HG02884 (cell line): ENCODE results near the gene CMTM4.
"Not testable (repeated sequence)": the region's sequence is repeated elsewhere in the genome, so short reads cannot be mapped to it uniquely, and the experiment has no call there.

Experiments used
- ATAC-seq: cut with Tn5 transposase; IDR thresholded peaks from one replicate; pipeline ENCODE4 v1.9.1; 2021; ENCODE audit warnings: mild to moderate bottlenecking, moderate library complexity; ENCODE audit not compliant: unreplicated experiment

The CMTM4 gene

DNA sequence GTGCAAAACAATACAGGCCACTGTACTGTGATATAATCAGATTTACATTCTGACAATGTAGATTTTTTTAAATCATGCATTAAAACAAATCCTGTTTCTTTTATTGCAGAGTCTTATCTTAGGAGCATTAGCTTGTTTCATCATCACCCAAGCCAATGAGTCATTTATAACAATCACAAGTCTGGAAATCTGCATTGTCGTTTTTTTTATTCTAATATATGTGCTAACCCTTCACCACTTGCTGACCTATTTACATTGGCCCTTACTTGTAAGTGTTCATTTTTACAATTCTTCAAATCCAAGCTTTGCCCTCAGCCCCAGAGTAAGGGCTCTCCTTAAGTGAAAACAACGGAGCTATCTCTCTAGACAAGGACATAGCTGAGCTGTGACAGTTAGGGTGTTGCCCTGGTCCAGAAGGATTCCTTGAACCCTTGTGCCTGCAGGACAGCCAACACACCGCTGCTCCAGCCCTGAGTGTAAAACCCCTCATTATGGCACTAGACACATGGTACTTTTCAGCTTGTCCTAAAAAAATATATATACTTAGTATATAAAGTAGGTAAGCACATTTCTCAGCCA lies 126.6 kb downstream of the CMTM4 start:
- no peak for ATAC-seq

DNA sequence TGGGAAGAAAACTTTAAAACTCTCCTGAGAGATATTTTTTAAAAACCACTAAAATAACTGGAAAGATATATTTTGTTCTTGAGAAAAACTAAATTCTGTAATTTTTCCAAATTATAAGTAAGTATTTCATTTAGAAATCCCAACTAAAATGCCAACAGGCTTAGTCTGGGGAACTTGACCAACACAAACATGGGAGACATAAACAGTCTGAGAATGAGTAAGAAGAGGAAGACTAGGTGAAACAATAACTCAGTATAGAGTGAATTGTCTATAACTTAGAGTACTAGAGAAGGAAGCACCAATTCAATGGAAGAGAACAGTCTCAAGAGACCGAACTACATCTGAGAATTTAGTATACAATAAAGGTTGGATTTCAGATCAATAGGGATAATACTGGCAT lies 127.4 kb downstream of the CMTM4 start:
- no peak for ATAC-seq

DNA sequence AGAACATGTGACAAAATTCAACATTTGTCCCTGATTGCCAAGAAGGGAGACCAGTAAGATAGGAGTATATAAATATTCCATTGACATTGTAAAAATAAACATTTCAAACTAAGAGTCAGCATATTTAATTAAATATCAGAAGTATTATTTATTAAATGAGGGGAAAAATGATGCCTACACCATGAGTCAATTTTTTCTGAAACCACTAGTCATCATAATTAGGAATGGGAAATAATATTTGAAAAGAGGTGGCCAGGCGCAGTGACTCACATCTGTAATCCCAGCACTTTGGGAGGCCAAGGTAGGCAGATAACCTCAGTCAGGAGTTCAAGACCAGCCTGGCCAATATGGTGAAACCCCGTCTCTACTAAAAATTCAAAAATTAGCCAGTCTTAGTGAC lies 128.2 kb downstream of the CMTM4 start:
- no peak for ATAC-seq

DNA sequence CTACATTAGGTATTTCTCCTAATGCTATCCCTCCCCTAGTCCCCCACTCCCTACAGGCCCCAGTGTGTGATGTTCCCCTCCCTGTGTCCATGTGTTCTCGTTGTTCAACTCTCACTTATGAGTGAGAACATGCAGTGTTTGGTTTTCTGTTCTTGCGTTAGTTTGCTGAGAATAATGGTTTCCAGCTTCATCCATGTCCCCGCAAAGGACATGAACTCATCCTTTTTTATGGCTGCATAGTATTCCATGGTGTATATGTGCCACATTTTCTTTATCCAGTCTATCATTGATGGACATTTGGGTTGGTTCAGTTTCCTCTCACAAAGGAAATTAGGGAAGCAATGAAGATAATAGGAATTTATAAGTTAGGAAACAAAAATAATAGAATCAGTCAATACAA lies 129.3 kb downstream of the CMTM4 start:
- not testable (repeated sequence) for ATAC-seq

DNA sequence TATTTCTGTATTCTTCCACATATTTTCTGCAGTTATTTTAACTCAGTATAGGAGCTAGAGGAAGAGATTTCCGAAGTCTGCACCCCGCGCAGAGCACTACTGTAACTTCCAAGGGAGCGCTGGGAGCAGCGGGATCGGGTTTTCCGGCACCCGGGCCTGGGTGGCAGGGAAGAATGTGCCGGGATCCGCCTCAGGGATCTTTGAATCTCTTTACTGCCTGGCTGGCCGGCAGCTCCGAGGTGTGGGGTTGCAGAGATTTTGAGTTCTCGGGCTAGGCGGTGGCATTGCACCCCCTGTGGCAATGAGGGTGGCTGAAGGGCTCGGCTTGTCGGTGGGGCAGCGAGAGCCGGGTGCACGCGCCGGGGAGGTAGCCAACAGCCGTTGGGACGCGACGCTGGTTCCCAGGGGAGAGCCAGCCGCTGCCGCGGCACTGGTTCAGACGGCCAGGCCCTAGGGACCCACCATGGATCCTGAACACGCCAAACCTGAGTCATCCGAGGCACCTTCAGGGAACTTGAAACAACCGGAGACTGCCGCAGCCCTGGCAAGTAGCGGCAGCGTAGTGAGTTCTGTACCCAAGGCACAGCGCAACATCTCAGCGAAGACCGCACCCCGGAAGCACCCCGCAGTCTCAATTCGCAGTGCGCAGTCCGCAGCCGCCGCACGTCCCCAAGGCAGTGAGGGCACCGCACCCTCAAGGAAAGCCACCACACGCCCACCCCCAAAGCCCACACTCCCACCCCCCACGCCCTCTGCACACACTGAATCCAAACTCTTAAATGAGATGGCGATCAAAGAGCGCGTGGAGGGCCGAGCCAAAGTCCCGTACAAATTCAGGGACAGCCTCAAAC lies 130.3 kb downstream of the CMTM4 start, which contains the start of gene CMTM1:
TSS of gene CMTM1 (plus strand) at position 389 of the 851 bp plus-strand sequence. CDS start at position 464, 75 bp downstream.
- no peak for ATAC-seq
